GM21360 (cell line): Measurements from ENCODE around the gene HTRA1.

Experiments
- ATAC-seq: cut with Tn5 transposase; IDR thresholded peaks from one replicate; pipeline ENCODE4 v1.9.1; 2021; ENCODE audit warnings: mild to moderate bottlenecking, moderate library complexity; ENCODE audit not compliant: unreplicated experiment

The HTRA1 gene

GRCh38 chr10:122550427-122550826, 89.1 kb downstream of the HTRA1 start:
- no peak for ATAC-seq

- ATAC-seq: no peak
Measured at GRCh38 chr10:122550983-122551382, 89.6 kb downstream of the HTRA1 start.

GRCh38 chr10:122551450-122551849, 90.1 kb downstream of the HTRA1 start:
- no peak for ATAC-seq

- ATAC-seq: no peak
Measured at GRCh38 chr10:122553341-122553740, 92.0 kb downstream of the HTRA1 start.

- no peak for ATAC-seq
Measured at GRCh38 chr10:122554131-122555036, 93.0 kb downstream of the HTRA1 start.

GRCh38 chr10:122555442-122555841, 94.1 kb downstream of the HTRA1 start:
- no peak for ATAC-seq

- no peak for ATAC-seq
Measured at GRCh38 chr10:122557516-122557915, 96.2 kb downstream of the HTRA1 start.

GRCh38 chr10:122558452-122558851, 97.1 kb downstream of the HTRA1 start:
- no peak for ATAC-seq

- ATAC-seq: no peak
Measured at GRCh38 chr10:122559228-122559627, 97.9 kb downstream of the HTRA1 start.

- no peak for ATAC-seq
Measured at GRCh38 chr10:122560279-122560804, 99.0 kb downstream of the HTRA1 start, which contains the start of gene DMBT1. Gene DMBT1, plus strand, starts transcription at chr10:122560754. Its CDS starts 17 bp downstream, at chr10:122560771.

- ATAC-seq: no peak
Measured at GRCh38 chr10:122561212-122561611, 99.9 kb downstream of the HTRA1 start.

GRCh38 chr10:122561792-122562191, 100.4 kb downstream of the HTRA1 start:
- no peak for ATAC-seq
